HG02885 (cell line): ENCODE data around the gene CLP1.
"Not testable (repeated sequence)": the region's sequence is repeated elsewhere in the genome, so short reads cannot be mapped to it uniquely, and the experiment has no call there.

Experiments used
- ATAC-seq: cut with Tn5 transposase; IDR thresholded peaks from one replicate; pipeline ENCODE4 v1.9.1; 2021; ENCODE audit warnings: mild to moderate bottlenecking; ENCODE audit not compliant: unreplicated experiment, poor library complexity

The CLP1 gene

DNA sequence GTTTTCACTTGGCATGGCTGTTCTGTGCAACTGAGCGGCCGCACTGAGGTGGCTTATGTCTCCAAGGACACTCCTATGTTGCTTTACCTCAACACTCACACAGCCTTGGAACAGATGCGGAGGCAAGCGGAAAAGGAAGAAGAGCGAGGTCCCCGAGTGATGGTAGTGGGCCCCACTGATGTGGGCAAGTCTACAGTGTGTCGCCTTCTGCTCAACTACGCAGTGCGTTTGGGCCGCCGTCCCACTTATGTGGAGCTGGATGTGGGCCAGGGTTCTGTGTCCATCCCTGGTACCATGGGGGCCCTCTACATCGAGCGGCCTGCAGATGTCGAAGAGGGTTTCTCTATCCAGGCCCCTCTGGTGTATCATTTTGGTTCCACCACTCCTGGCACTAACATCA is 2.1 kb downstream of the CLP1 start:
- no peak for ATAC-seq

- ATAC-seq, result no peak
Observed at GRCh38 chr11:57662893-57663292, 5.3 kb downstream of the CLP1 start.

GRCh38 chr11:57663975-57664374 is 6.4 kb downstream of the CLP1 start:
- no peak for ATAC-seq

DNA sequence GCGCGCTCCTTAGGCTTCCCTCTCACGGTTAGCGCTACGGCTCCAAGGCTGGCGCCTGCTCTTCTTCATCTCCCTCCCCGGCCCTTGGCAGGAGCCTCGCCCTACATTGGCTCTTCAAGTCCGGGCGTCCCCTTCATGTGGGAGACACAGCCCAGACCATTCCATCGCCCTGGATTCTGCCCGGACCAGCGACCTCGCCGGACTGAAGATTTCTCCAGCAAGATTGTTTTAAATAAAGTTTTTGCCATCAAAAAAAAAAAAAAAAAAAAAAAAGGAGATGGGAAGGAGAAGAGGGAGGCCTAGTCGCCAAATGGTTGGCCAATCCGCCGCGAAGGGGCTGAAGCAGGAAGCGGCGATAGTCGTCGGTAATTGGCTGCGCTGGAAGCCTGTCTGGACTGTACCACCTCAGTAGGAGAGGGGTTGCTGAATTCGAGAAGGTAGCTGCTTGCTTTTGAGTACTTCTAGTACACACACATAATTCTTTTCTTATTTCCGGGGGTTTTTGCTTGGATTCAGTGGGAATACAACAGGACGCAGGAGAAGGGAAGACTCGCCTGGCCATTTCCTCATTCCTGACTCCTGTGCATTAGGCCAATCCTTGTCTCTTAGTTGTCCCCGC is 9.7 kb downstream of the CLP1 start:
- ATAC-seq, result peak; percentile 67

GRCh38 chr11:57667736-57668433 is 10.3 kb downstream of the CLP1 start, which contains the start of gene ZDHHC5:
TSS of gene ZDHHC5 (plus strand) at chr11:57668114. CDS start at chr11:57673091, 4,977 bp downstream.
- ATAC-seq, result peak; percentile 83

- ATAC-seq, result peak; percentile 15
Observed at GRCh38 chr11:57668434-57668782, 10.8 kb downstream of the CLP1 start.

- no peak for ATAC-seq
Observed at GRCh38 chr11:57674251-57674650, 16.7 kb downstream of the CLP1 start.

DNA sequence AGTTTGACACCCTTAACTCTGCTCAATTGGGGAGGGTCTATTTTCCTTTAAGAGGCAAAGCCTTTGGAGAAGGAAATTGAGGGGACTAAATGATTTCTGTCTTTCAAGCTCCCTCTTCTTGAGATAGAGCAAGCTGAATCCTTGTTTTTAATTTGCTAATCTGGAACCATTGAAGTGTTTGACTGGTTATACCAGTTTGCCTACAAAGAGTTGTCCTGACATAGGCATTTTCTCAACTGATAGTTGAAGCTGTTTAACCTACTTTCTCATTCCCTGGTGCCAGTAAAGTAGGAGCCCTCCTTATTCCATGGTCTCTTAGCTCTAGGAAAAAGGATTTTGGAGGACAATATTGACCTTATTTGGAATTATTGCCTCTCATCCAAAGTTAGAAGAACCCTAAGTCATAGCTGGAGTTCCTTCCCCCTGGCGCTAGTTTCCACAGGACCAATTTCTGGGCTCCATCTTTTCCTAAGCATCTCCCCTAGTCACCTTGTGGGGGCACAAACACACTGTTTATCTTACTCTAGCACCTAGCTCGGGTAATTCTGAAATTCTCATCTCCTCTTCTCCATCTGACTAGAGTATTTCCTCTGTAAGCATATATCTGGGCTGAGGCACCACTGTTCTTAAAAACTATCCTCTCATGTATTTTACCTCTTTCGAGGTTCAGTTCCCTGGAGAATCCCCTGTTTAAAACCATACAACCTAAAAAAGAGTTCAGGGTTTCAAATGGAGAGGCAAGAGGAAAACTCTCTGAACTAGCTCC is 17.8 kb downstream of the CLP1 start:
- ATAC-seq, result no peak

DNA sequence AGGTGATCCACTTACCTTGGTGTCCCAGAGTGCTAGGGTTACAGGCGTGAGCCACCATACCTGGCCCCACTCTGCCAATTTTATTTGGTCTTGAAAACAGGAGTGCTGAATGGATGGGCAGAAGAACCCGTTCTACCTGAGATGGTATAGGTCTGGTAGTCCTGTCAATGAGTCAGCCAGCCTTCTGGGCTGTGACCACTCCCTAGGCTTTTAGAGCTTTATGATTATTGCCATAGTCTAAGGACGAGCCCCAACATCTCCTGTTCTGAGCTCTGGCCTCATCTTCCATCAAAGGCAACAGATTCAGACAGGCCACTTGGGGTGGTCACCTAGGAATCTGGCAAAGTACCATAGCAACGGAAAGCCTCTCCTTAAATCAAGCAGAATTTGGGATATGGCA is 21.8 kb downstream of the CLP1 start:
- ATAC-seq, result no peak

DNA sequence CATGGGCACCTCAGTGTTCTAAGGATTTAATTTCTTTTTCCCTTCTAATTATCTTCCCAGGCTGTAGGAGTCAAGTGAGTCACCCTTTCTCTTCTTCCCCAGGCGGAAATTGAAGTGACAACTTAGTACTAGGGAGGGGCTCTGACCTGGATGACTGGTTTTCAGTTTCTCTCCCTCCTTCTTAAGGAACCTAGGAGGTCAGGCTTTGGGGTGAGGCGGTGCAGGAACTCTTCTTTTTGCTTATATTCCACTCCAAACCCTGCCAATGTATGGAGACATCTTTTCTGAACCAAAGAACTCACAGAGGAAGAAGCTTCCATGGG is 23.0 kb downstream of the CLP1 start:
- ATAC-seq, result peak; percentile 48

DNA sequence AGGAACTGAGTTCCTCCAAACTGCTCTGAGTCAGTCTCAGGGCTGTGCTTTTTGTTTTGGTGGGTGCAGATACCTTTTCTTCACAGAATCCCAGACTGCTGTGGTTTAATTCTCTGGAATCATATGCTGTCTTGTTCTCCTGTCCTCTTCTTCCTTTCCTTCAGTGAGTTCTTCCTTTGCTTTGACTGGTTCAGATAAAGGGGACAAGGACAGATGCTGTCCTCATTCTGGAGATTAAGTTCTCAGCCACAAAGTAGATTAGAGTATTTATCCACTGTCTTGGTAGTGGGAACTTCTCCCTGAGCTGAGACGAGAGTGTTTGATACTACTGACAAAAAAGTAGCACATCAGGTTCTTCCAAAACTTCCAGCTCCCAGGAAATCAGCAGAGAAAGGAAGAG is 23.6 kb downstream of the CLP1 start:
- ATAC-seq, result no peak

GRCh38 chr11:57690474-57690873 is 32.9 kb downstream of the CLP1 start:
- ATAC-seq, result not testable (repeated sequence)

- ATAC-seq, result no peak
Observed at GRCh38 chr11:57698843-57699365, 41.3 kb downstream of the CLP1 start.

DNA sequence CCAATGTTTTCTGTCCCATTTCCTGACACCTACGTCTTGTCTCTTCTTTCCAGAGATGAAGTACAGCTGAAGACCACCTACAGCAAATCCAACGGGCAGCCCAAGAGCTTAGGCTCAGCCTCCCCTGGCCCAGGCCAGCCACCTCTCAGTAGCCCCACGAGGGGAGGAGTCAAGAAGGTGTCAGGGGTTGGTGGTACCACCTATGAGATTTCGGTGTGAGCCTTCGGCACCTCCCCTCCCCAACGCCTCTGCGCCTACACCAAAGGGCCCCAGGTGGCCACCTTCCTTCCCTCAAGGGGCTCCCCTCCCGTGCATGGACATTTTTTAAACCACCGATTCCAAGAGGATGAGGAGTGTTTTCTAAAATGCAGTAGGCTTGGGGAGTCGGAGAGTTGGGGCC is 42.3 kb downstream of the CLP1 start:
- ATAC-seq, result no peak

GRCh38 chr11:57700425-57700824 is 42.9 kb downstream of the CLP1 start:
- ATAC-seq, result no peak

DNA sequence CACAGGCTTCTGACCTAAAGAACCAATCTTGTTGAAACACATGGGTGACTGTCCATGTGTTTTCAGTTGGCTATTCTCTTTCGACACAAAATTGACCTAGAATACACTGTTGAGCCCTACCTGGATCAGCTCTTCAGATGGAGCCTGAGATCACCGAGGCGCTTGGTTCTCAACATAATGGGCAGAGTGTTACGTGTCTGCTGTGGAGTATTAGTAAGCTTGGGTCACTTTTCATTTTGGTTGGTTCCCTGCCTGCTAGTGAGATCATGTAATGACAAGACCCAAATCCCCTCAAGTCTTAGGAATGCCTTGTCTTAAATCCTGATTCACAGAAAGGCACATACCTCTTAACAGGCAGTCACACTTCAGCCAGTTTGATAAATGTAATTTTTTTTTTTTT is 45.8 kb downstream of the CLP1 start:
- ATAC-seq, result no peak

GRCh38 chr11:57704932-57705331 is 47.4 kb downstream of the CLP1 start:
- ATAC-seq, result no peak

- not testable (repeated sequence) for ATAC-seq
Observed at GRCh38 chr11:57705432-57705831, 47.9 kb downstream of the CLP1 start.

DNA sequence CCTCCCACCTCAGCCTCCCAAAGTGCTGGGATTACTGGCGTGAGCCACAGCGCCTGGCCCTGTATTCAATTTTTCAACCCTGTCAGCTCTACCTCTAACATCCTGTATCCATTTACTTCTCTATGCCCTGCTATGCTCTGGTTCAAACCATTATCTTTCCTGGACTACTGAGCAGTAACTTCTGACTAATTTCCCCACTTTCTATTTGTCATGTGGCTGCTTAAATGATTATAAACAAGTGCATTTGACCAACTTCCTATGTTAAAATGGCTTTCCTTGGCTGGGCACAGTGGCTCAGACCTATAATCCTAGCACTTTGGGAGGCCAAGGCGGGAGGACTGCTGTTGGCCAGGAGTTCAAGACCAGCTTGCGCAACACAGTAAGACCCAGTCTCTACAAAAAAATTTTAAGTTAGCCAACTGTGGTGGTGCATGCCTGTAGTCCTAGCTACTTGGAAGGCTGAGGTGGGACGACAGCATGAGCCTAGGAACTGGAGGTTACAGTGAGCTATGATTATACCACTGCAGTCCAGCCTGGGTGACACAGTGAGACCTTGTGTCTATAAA is 52.3 kb downstream of the CLP1 start:
- no peak for ATAC-seq
